ENCODE results near the gene RFNG. TPM values are rescaled to one million over a fixed set of nuclear protein-coding genes. Genes with fewer than 3 reads are reported as not detected.

The RFNG gene
- total and polyA plus RNA-seq, 4 donors = 29.1 to 38.2 (median 36.1) TPM

DNA sequence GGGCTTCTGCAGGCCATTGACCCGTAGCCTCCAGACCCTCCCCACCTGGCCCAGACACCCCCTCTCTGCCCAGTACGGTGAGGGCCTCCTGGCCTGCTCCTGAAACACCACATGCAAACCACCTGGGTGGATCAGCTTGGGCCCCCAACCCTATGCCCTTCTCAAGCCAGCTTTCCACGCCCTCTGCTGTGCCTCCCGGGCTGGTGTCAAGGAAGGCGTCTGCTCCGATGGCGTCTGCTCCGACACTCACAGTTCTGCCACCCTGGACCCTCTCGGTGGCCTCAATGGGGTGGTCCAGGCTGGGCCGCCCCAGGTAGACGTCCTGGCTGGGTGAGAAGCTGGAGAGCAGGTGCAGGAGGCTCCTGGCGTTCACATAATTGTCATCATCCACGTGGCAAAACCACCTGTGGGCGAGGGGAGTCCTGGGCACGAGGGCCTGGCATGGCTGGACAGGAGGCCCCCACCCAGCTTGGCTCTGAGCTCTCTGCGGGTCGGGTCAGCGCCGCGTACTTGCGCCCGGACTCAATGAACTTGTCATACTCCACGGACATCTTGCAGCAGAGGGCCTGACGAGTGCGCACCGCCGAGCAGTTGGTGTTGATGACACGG is 1.4 kb downstream of the RFNG start:
- TF ChIP-seq, protein P1, sequence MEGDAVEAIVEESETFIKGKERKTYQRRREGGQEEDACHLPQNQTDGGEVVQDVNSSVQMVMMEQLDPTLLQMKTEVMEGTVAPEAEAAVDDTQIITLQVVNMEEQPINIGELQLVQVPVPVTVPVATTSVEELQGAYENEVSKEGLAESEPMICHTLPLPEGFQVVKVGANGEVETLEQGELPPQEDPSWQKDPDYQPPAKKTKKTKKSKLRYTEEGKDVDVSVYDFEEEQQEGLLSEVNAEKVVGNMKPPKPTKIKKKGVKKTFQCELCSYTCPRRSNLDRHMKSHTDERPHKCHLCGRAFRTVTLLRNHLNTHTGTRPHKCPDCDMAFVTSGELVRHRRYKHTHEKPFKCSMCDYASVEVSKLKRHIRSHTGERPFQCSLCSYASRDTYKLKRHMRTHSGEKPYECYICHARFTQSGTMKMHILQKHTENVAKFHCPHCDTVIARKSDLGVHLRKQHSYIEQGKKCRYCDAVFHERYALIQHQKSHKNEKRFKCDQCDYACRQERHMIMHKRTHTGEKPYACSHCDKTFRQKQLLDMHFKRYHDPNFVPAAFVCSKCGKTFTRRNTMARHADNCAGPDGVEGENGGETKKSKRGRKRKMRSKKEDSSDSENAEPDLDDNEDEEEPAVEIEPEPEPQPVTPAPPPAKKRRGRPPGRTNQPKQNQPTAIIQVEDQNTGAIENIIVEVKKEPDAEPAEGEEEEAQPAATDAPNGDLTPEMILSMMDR (IDR thresholded peaks at IDR 0.05; ENCODE audit: control extremely low read depth, extremely low read depth) = no peak
- Histone ChIP-seq H3K27me3 (ENCODE audit: control insufficient read depth in 3 of 3, insufficient read depth in 3 of 3, low read length in 2 of 3) (no peaks in the 10 kb centered on the region), H3K4me1 (ENCODE audit: control insufficient read depth in 5 of 5, insufficient read depth in 5 of 5, low read length in 5 of 5) (peaks cover 0 to 24% (median 8%) of the 10 kb centered on the region in 5 donors), H3K36me3 (ENCODE audit: control insufficient read depth in 4 of 4, insufficient read depth in 4 of 4, low read length in 4 of 4) (peaks cover 0 to 43% (median 9%) of the 10 kb centered on the region in 4 donors), H3K9ac (ENCODE audit: insufficient read depth in 1 of 2, low read length in 2 of 2) (peak overlapping the region in 1 of 2 donors; percentile 19), H3K4me3 (peak overlapping the region; percentile 74), H3K9me3 (ENCODE audit: control insufficient read depth in 4 of 4, insufficient read depth in 3 of 4, low read length in 3 of 4) (no peaks in the 10 kb centered on the region), H3K27ac (ENCODE audit: low read depth in 1 of 2, low read length in 1 of 2) (peak overlapping the region in 1 of 2 donors; percentile 30)
- DNase-seq (no peak), ATAC-seq (ENCODE audit: insufficient read depth, low FRiP score) (no peak)
- WGBS, 2 donors = 92% methylated on average over 28 of the region's 28 CpGs

DNA sequence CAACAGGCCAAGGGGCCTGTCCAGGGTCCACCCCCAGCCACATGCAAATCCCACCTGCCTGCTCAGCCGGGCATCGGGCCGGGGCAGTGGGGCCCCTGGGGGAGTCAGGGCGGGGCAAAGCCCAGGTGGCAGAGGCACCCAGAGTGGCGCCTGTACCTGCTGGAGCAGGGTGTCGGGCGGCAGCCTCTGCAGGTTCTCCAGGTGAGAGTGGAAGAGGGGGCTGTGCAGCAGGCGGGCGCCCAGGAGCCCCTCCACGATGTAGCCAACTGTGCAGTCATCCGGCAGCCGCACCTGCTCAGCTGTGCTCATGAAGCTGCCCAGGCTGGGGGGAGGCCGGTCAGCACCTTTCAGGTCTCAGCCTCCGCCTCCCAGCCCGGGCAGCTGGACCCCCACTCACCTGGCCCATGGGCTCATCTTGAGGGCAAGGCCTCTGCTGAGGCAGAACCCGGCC is 2.1 kb downstream of the RFNG start:
- H3K9me3 ChIP-seq (ENCODE audit: control insufficient read depth in 4 of 4, insufficient read depth in 3 of 4, low read length in 3 of 4) = no peaks in the 10 kb centered on the region
- no peak overlapping the region for H3K4me3 ChIP-seq
- WGBS, 2 donors = 95 to 99% methylated on average over 13 to 16 of the region's 16 CpGs
- H3K36me3 ChIP-seq (ENCODE audit: control insufficient read depth in 4 of 4, insufficient read depth in 4 of 4, low read length in 4 of 4) = peaks cover 0 to 36% (median 4%) of the 10 kb centered on the region in 4 donors
- TF ChIP-seq, protein P1 (IDR thresholded peaks at IDR 0.05; ENCODE audit: control extremely low read depth, extremely low read depth) = no peak
- H3K4me1 ChIP-seq (ENCODE audit: control insufficient read depth in 5 of 5, insufficient read depth in 5 of 5, low read length in 5 of 5) = peaks cover 0 to 24% (median 8%) of the 10 kb centered on the region in 5 donors
- ATAC-seq (ENCODE audit: insufficient read depth, low FRiP score) (no peak), DNase-seq (no peak)
- H3K9ac ChIP-seq (ENCODE audit: insufficient read depth in 1 of 2, low read length in 2 of 2) = no peak overlapping the region
- no peaks in the 10 kb centered on the region for H3K27me3 ChIP-seq (ENCODE audit: control insufficient read depth in 3 of 3, insufficient read depth in 3 of 3, low read length in 2 of 3)
- no peak overlapping the region for H3K27ac ChIP-seq (ENCODE audit: low read depth in 1 of 2, low read length in 1 of 2)

DNA sequence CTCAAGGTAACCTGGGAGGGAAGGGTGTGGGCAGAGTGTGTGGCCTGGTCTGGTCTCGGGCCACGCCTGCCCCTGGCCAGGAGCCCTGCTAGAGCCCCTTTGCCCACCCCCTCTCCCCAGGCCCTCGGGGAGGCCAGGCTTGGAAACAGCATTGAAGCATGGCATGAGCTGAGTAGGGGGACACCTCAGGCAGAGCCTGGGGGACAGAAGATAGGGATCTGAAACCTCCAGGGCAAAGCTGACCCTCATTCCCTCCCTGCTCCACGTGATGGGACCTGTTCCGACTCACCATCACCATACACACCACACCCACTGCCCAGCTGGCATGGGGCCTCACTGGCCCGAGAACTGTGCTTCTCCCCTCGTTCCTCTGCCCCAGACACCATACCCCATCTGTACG is 2.5 kb downstream of the RFNG start:
- H3K27me3 ChIP-seq (ENCODE audit: control insufficient read depth in 3 of 3, insufficient read depth in 3 of 3, low read length in 2 of 3) = no peaks in the 10 kb centered on the region
- TF ChIP-seq, protein P1 (IDR thresholded peaks at IDR 0.05; ENCODE audit: control extremely low read depth, extremely low read depth) = no peak
- 90 to 92% methylated on average over 8 of the region's 8 CpGs for WGBS, 2 donors
- H3K4me1 ChIP-seq (ENCODE audit: control insufficient read depth in 5 of 5, insufficient read depth in 5 of 5, low read length in 5 of 5) = peaks cover 0 to 24% (median 8%) of the 10 kb centered on the region in 5 donors
- no peak for DNase-seq
- no peak overlapping the region for H3K27ac ChIP-seq (ENCODE audit: low read depth in 1 of 2, low read length in 1 of 2)
- ATAC-seq (ENCODE audit: insufficient read depth, low FRiP score) = no peak
- no peak overlapping the region for H3K4me3 ChIP-seq
- H3K36me3 ChIP-seq (ENCODE audit: control insufficient read depth in 4 of 4, insufficient read depth in 4 of 4, low read length in 4 of 4) = peaks cover 0 to 32% (median 4%) of the 10 kb centered on the region in 4 donors
- H3K9me3 ChIP-seq (ENCODE audit: control insufficient read depth in 4 of 4, insufficient read depth in 3 of 4, low read length in 3 of 4) = no peaks in the 10 kb centered on the region
- no peak overlapping the region for H3K9ac ChIP-seq (ENCODE audit: insufficient read depth in 1 of 2, low read length in 2 of 2)

Data from lung (tissue), 12 donors.